ENCODE measurements around the gene MECP2.

- TF ChIP-seq, protein P1, sequence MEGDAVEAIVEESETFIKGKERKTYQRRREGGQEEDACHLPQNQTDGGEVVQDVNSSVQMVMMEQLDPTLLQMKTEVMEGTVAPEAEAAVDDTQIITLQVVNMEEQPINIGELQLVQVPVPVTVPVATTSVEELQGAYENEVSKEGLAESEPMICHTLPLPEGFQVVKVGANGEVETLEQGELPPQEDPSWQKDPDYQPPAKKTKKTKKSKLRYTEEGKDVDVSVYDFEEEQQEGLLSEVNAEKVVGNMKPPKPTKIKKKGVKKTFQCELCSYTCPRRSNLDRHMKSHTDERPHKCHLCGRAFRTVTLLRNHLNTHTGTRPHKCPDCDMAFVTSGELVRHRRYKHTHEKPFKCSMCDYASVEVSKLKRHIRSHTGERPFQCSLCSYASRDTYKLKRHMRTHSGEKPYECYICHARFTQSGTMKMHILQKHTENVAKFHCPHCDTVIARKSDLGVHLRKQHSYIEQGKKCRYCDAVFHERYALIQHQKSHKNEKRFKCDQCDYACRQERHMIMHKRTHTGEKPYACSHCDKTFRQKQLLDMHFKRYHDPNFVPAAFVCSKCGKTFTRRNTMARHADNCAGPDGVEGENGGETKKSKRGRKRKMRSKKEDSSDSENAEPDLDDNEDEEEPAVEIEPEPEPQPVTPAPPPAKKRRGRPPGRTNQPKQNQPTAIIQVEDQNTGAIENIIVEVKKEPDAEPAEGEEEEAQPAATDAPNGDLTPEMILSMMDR (IDR thresholded peaks at IDR 0.05), result no peak
- TF ChIP-seq EZH2 (IDR thresholded peaks at IDR 0.05; ENCODE audit: borderline replicate concordance, insufficient read depth, low read depth, low read length, poor library complexity, severe bottlenecking), result no peak
These were observed 87.0 kb downstream of the MECP2 start for GRCh38 chrX:154010330-154011087.

Measured in B cell (primary cell).